ENCODE data around the gene NCAM2. TPM values are rescaled to one million over a fixed set of nuclear protein-coding genes. Genes with fewer than 3 reads are reported as not detected.

NCAM2 gene
- polyA plus RNA-seq, 3 donors: not detected

GRCh38 chr21:21109736-21110135 is 111.5 kb downstream of the NCAM2 start:
- no peak overlapping the region for H2AFZ ChIP-seq (ENCODE audit: insufficient read depth, low read depth, low read length, poor library complexity, severe bottlenecking)
- no peak for DNase-seq
- 100% methylated on average over 1 of the region's 4 CpGs for WGBS (ENCODE audit: insufficient coverage)
- no peak for TF ChIP-seq CTCF (IDR thresholded peaks at IDR 0.05)
- no peaks in the 10 kb centered on the region for H3K27me3 ChIP-seq (ENCODE audit: control insufficient read depth in 2 of 2, insufficient read depth in 2 of 2, low read length in 2 of 2)
- H3K9me3 Mint-ChIP-seq: no peaks in the 10 kb centered on the region
- intact Hi-C loops (cut with micrococcal nuclease): no loop called here
- H3K4me1 ChIP-seq (ENCODE audit: control insufficient read depth in 1 of 2, insufficient read depth in 2 of 2, low read length in 2 of 2): no peaks in the 10 kb centered on the region
- H3K79me2 ChIP-seq (ENCODE audit: insufficient read depth, low read length): no peaks in the 10 kb centered on the region
- H3K27ac Mint-ChIP-seq: peak overlapping the region in 1 of 7 donors; percentile 50
- H3K4me2 ChIP-seq (replicated peaks; ENCODE audit: extremely low read depth, low read length, poor library complexity, severe bottlenecking): no peak overlapping the region
- H3K4me3 Mint-ChIP-seq: no peak overlapping the region
- no peaks in the 10 kb centered on the region for H3K9me3 ChIP-seq (replicated peaks in 1 of 2; ENCODE audit: control insufficient read depth in 1 of 2, insufficient read depth in 1 of 2, low read length in 2 of 2)
- no peaks in the 10 kb centered on the region for H3K36me3 Mint-ChIP-seq
- no peaks in the 10 kb centered on the region for H4K20me1 ChIP-seq (ENCODE audit: insufficient read depth, low read length)
- no peak overlapping the region for H3K4me3 ChIP-seq (replicated peaks in 1 of 3; ENCODE audit: low read depth in 2 of 3, low read length in 3 of 3)
- no peak overlapping the region for H3K27ac ChIP-seq (ENCODE audit: low read depth in 1 of 2, low read length in 2 of 2)
- H3K36me3 ChIP-seq (replicated peaks in 1 of 2; ENCODE audit: control insufficient read depth in 1 of 2, insufficient read depth in 2 of 2, low read length in 2 of 2): no peaks in the 10 kb centered on the region
- H3K27me3 Mint-ChIP-seq (ENCODE audit: low read depth in 3 of 3): peaks cover 0 to 9% (median 2%) of the 10 kb centered on the region in 3 donors
- no peaks in the 10 kb centered on the region for H3K4me1 Mint-ChIP-seq
- no peak overlapping the region for H3K9ac ChIP-seq (ENCODE audit: insufficient read depth, low read length, poor library complexity, severe bottlenecking)

- DNase-seq: no peak
- Histone ChIP-seq H4K20me1 (ENCODE audit: insufficient read depth, low read length) (no peaks in the 10 kb centered on the region), H3K4me1 (ENCODE audit: control insufficient read depth in 1 of 2, insufficient read depth in 2 of 2, low read length in 2 of 2) (no peaks in the 10 kb centered on the region), H2AFZ (ENCODE audit: insufficient read depth, low read depth, low read length, poor library complexity, severe bottlenecking) (no peak overlapping the region), H3K79me2 (ENCODE audit: insufficient read depth, low read length) (no peaks in the 10 kb centered on the region), H3K36me3 (replicated peaks in 1 of 2; ENCODE audit: control insufficient read depth in 1 of 2, insufficient read depth in 2 of 2, low read length in 2 of 2) (no peaks in the 10 kb centered on the region), H3K9ac (ENCODE audit: insufficient read depth, low read length, poor library complexity, severe bottlenecking) (no peak overlapping the region), H3K9me3 (replicated peaks in 1 of 2; ENCODE audit: control insufficient read depth in 1 of 2, insufficient read depth in 1 of 2, low read length in 2 of 2) (no peaks in the 10 kb centered on the region), H3K4me2 (replicated peaks; ENCODE audit: extremely low read depth, low read length, poor library complexity, severe bottlenecking) (no peak overlapping the region), H3K4me3 (replicated peaks in 1 of 3; ENCODE audit: low read depth in 2 of 3, low read length in 3 of 3) (no peak overlapping the region), H3K27me3 (ENCODE audit: control insufficient read depth in 2 of 2, insufficient read depth in 2 of 2, low read length in 2 of 2) (no peaks in the 10 kb centered on the region), H3K27ac (ENCODE audit: low read depth in 1 of 2, low read length in 2 of 2) (no peak overlapping the region)
- Mint-ChIP-seq H3K9me3 (peaks cover 0 to under 1% (median 0%) of the 10 kb centered on the region in 7 donors), H3K27me3 (ENCODE audit: low read depth in 3 of 3) (peaks cover 0 to 7% (median 0%) of the 10 kb centered on the region in 3 donors), H3K36me3 (no peaks in the 10 kb centered on the region), H3K27ac (no peak overlapping the region), H3K4me3 (no peak overlapping the region), H3K4me1 (no peaks in the 10 kb centered on the region)
- intact Hi-C loops (cut with micrococcal nuclease): no loop called here
- no peak for TF ChIP-seq CTCF (IDR thresholded peaks at IDR 0.05)
- 92% methylated on average over 5 of the region's 8 CpGs for WGBS (ENCODE audit: insufficient coverage)
Observed at GRCh38 chr21:21111309-21111920, 113.2 kb downstream of the NCAM2 start.

All from CD14-positive monocyte (primary cell).